BLaER1 (cell line): ENCODE measurements around the gene SFMBT1.
A peak's percentile ranks its signal among the peaks of the same experiment; 100 is the strongest.

ENCODE experiments used
- H3K27ac ChIP-seq: shearing (Covaris generic); formaldehyde crosslinking; 2 replicates; pipeline ENCODE4 v1.8.1; 2022
- H3K27me3 ChIP-seq: shearing (Covaris generic); formaldehyde crosslinking; 2 replicates; pipeline ENCODE4 v1.8.1; 2022
- H3K36me3 ChIP-seq: shearing (Covaris generic); formaldehyde crosslinking; 2 replicates; pipeline ENCODE4 v1.8.1; 2022
- H3K4me1 ChIP-seq: shearing (Covaris generic); formaldehyde crosslinking; 2 replicates; pipeline ENCODE4 v1.8.1; 2022
- H3K4me2 ChIP-seq: shearing (Covaris generic); formaldehyde crosslinking; 2 replicates; pipeline ENCODE4 v1.8.1; 2022
- H3K4me3 ChIP-seq: shearing (Covaris generic); formaldehyde crosslinking; 2 replicates; pipeline ENCODE4 v1.8.1; 2022
- H3K9ac ChIP-seq: shearing (Covaris generic); formaldehyde crosslinking; 2 replicates; pipeline ENCODE4 v1.8.1; 2022
- H3K9me3 ChIP-seq: shearing (Covaris generic); formaldehyde crosslinking; 2 replicates; pipeline ENCODE4 v1.8.1; 2022
- H4K20me1 ChIP-seq: shearing (Covaris generic); formaldehyde crosslinking; 2 replicates; pipeline ENCODE4 v1.8.1; 2022
- Cebpa-rat ChIP-seq: shearing (Covaris generic); IDR thresholded peaks from 2 replicates; pipeline ENCODE4 v1.8.1; 2022

The SFMBT1 gene

DNA sequence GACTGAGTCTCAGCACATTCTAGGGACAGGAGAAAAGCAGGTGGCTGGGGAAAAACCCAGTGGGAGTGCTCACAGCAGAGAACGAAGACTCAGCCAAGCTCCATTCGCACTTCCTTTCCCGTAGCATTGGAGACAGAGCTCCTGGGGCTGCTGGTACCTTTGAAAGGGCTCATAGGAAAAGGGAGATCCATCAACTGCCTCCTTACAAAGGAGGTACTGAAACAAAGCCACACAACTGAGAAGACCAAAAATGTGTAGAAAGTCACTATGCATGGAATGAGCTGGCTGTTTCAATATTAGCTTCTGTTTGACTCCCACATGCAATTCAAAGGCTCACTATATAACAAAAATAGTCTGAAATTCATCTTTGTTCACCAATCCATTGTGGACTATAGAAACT lies 165.4 kb downstream of the SFMBT1 start:
- Histone ChIP-seq H3K4me2 (no peak overlapping the region), H4K20me1 (peaks cover 53% of the 10 kb centered on the region), H3K4me3 (no peak overlapping the region), H3K4me1 (no peaks in the 10 kb centered on the region), H3K36me3 (peaks cover 52% of the 10 kb centered on the region), H3K9me3 (peaks cover 14% of the 10 kb centered on the region), H3K9ac (no peak overlapping the region), H3K27me3 (no peaks in the 10 kb centered on the region), H3K27ac (no peak overlapping the region)
- no peak for TF ChIP-seq Cebpa-rat

DNA sequence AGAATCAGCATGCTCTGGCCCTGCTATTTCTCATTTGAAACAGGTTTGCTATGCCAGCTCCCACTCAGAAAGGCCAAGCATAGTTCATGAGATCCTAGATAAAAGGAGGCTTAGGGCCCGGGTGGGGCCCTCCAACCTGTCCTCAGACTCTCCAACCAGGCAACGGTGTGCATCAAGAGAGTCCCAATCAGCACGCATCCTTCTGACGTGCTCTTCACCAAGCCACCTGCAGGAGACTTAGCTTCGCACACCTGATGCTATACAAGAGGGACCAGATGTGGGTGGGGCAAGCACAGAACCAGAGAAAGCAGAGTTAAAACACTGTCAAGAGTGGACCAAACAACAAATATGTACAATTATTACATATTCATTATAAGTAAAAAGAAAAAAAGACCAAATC lies 165.8 kb downstream of the SFMBT1 start:
- Histone ChIP-seq H3K4me2 (no peak overlapping the region), H3K4me1 (peaks cover 4% of the 10 kb centered on the region; the same call in 1 of the 2 replicates), H3K36me3 (peaks cover 49% of the 10 kb centered on the region), H3K27ac (no peak overlapping the region), H4K20me1 (peaks cover 58% of the 10 kb centered on the region), H3K9ac (no peak overlapping the region), H3K4me3 (no peak overlapping the region), H3K27me3 (no peaks in the 10 kb centered on the region), H3K9me3 (peaks cover 10% of the 10 kb centered on the region)
- TF ChIP-seq Cebpa-rat, result no peak

DNA sequence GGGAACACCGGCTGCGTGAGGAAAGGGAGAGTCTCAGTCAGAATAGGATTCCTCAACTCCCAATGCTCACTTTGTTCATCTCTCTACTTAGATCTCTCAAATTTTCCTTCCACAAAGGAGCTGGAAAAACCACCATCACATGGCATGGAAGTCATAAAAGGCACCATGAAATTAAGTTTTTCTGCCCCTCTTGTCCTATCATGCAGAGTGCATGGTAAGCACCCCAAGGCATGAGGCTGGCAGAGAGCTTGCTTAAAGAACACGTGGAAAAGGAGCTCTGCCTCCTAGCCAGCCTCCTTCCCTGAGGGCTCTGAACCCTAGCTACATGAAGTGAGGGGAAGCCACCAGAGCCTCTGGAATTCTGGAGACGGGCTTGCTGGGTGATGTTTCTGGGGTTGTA lies 166.3 kb downstream of the SFMBT1 start:
- Histone ChIP-seq H3K36me3 (peaks cover 45% of the 10 kb centered on the region), H3K4me1 (peaks cover 9% of the 10 kb centered on the region), H3K9me3 (peaks cover 5% of the 10 kb centered on the region; the same call in 1 of the 2 replicates), H3K27ac (no peak overlapping the region), H3K27me3 (no peaks in the 10 kb centered on the region), H3K4me3 (no peak overlapping the region), H3K4me2 (no peak overlapping the region), H4K20me1 (peaks cover 62% of the 10 kb centered on the region), H3K9ac (no peak overlapping the region)
- no peak for TF ChIP-seq Cebpa-rat

DNA sequence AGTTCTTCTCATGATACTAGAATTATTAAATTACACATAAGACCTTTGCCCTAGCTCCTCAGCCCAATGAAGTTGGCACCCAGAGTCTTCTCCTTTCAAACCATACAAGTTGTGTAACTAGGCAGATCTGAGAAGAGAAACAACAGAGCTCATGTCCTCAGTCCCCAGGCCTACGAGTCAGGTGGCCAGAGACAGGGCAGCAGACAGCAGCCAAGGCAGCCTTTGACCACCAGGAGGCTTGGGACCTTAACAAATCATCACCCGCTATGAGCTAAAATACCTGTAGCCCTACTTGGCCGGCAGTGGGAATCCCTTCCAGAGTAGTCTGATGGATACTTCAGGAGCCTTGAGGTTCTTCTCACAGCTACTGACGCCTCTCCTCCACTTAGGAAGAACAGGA lies 166.8 kb downstream of the SFMBT1 start:
- H3K9ac ChIP-seq, result no peak overlapping the region
- 0 out of 2 replicates have a peak, but pooled peaks cover under 1% of the 10 kb centered on the region for H3K9me3 ChIP-seq
- no peaks in the 10 kb centered on the region for H3K27me3 ChIP-seq
- no peak for TF ChIP-seq Cebpa-rat
- H3K27ac ChIP-seq, result no peak overlapping the region
- peaks cover 66% of the 10 kb centered on the region for H4K20me1 ChIP-seq
- peaks cover 13% of the 10 kb centered on the region for H3K4me1 ChIP-seq
- no peak overlapping the region for H3K4me3 ChIP-seq
- no peak overlapping the region for H3K4me2 ChIP-seq
- H3K36me3 ChIP-seq, result peaks cover 41% of the 10 kb centered on the region

DNA sequence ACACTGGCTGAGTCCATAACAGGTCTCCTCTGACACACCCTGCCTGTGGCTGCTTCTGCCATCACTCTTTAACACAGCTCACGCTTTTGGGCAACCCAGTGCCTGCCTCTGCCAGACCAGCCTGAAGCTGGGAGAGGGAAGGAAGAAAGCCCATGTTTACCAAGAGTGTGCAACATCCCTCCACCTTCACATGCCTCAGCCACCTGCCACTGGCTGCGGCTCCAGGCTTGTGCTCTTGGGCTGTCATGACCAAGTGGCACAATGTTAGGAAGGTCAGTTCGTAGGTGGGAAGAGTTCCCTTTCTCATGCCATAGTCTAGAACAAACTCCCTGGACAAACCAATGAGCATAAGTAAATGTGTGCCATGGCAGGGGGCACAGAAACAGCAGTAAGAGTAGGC lies 168.8 kb downstream of the SFMBT1 start:
- TF ChIP-seq Cebpa-rat, result no peak
- H3K9me3 ChIP-seq, result no peaks in the 10 kb centered on the region
- peaks cover 34% of the 10 kb centered on the region for H3K36me3 ChIP-seq
- H3K4me1 ChIP-seq, result peaks cover 16% of the 10 kb centered on the region
- H3K9ac ChIP-seq, result no peak overlapping the region
- H3K27me3 ChIP-seq, result no peaks in the 10 kb centered on the region
- no peak overlapping the region for H3K4me3 ChIP-seq
- no peak overlapping the region for H3K27ac ChIP-seq
- H4K20me1 ChIP-seq, result peaks cover 69% of the 10 kb centered on the region
- H3K4me2 ChIP-seq, result no peak overlapping the region

DNA sequence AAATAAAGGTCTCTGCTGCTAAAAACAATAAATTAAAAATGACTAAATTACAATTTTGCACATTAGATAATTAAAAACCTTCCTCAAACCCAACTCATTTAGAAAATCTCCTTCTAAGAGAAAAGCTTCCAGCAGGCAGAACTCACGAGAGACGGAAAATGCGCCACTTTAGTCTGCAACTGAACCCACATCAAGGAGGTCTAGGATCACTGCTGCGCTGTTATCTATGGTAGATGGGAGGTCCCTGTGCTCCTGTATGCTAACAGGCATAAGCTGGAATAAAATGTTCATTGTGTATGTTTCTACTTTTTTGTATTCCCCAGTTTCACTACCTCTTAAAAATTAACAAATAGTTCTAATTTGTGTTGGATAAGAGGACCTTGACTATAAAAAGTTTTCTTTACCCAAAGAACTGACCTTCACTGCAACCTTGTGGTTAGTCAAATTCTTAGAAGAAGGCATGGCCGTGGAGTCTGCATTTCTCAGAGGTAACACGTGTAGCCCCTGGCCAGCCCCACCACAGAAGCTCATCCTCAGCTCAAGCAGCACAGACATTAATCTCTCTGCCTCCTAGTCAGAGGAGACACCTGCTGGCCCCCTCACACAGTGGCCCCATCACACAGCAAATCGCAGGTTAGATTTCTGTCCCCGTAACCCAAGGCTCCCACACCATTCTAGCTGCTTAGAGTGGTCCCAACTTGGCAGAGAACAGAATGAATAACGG lies 170.8 kb downstream of the SFMBT1 start:
- Histone ChIP-seq H3K9ac (no peak overlapping the region), H3K4me2 (no peak overlapping the region), H4K20me1 (peaks cover 72% of the 10 kb centered on the region), H3K4me3 (no peak overlapping the region), H3K27me3 (no peaks in the 10 kb centered on the region), H3K4me1 (peaks cover 37% of the 10 kb centered on the region), H3K9me3 (no peaks in the 10 kb centered on the region), H3K27ac (no peak overlapping the region), H3K36me3 (peaks cover 35% of the 10 kb centered on the region)
- TF ChIP-seq Cebpa-rat, result no peak

DNA sequence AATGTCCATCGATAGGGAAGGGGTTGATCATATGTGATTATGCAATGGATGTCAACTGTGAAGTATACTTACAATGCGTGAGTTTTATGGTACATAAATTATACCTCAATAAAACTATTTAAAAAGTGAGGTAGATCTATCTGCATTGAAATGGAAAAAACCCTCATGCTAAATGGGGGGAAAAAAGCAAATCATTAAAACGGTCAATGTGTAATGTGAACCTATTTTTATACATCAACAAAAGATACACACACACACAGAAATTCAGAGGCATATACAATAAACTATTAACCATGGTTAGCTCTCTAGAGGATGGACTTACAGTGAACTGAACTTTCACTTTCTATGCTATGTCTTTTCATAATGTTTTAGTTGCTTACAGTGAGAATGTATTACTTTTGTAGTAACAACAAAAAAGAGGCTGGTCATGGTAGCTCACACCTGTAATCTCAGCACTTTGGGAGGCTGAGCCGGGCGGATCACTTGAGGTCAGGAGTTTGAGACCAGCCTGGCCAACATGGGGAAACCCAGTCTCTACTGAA lies 171.6 kb downstream of the SFMBT1 start:
- H3K36me3 ChIP-seq, result peaks cover 27% of the 10 kb centered on the region
- H3K4me1 ChIP-seq, result peaks cover 42% of the 10 kb centered on the region
- no peak overlapping the region for H3K9ac ChIP-seq
- TF ChIP-seq Cebpa-rat, result no peak
- H3K27ac ChIP-seq, result no peak overlapping the region
- H3K4me2 ChIP-seq, result no peak overlapping the region
- H4K20me1 ChIP-seq, result peaks cover 73% of the 10 kb centered on the region
- no peak overlapping the region for H3K4me3 ChIP-seq
- no peaks in the 10 kb centered on the region for H3K27me3 ChIP-seq
- H3K9me3 ChIP-seq, result no peaks in the 10 kb centered on the region

DNA sequence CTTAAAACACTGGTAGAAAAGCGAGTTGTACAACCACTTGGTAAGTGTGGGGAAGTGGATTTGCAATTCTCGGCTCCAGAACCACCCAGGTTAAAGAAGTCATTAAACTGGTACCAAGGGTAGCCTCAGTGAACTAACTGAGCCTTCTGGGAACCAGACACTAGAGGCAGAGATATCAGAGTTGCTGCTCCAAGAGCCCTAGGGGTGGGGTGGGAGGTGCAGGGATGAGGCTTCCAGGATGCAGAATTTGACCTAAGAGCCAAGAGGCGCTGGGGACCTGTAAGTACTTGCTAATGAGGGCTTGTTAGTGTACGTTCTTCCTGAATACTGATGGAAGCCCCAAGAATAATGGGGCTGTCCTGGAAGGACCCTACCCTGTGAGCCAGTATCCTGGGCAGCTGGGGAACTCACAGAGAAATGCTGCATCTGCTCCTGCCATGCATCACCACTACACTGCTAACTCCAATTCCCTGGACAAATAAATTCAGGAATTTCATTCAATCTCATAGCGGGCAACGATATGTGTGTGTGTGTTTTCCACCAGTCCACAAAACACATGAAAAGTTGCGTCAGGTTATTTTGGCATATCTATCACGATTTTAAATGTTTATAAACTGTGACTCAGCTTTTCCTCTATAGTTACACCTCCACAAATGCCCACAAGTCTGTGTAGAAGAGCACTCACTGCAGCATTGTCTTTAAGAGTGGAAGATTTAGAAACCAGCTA lies 172.3 kb downstream of the SFMBT1 start:
- no peaks in the 10 kb centered on the region for H3K9me3 ChIP-seq
- no peak overlapping the region for H3K27ac ChIP-seq
- H3K4me3 ChIP-seq, result no peak overlapping the region
- peaks cover 21% of the 10 kb centered on the region; the same call in 1 of the 2 replicates for H3K36me3 ChIP-seq
- no peak overlapping the region for H3K9ac ChIP-seq
- no peak overlapping the region for H3K4me2 ChIP-seq
- no peaks in the 10 kb centered on the region for H3K27me3 ChIP-seq
- peaks cover 42% of the 10 kb centered on the region for H3K4me1 ChIP-seq
- no peak for TF ChIP-seq Cebpa-rat
- H4K20me1 ChIP-seq, result peaks cover 78% of the 10 kb centered on the region

DNA sequence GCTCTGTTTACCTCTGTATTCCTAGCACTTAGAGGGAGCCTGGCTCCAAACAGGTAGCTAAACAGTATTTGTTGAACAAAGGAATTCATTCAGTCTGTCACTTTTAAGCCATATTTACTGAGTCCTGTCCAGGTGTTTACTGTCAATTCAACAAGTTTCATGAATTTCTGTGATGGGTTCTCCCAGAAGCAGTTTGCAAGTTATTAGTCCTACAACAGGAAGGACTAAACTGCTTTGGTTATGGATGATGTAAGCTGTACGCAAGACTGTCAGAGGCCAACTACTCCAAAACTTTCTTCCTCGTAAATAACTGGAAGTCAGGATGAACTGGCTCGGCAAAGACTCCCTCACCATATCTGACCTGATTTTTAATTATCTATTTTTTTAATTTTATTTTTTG lies 173.6 kb downstream of the SFMBT1 start:
- Histone ChIP-seq H3K27ac (no peak overlapping the region), H3K9ac (no peak overlapping the region)

DNA sequence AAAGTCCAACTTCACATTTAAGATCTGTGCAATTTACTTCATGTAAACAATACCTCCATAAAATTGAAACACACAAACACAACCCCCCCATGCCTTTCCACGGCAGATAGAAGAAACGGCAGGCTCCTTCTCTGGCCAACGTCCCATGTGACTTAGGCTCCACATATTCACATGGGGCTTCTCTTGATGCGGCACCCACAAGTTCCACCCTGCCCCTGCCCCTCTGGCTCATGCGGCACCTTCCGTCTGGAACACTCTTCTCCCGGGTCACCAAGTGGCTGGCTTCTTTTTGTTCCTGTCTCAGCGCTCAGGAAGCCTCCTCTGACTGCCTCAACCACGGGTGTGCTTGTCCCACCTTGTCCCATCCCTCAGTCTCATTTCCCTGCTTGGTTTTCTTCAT lies 174.1 kb downstream of the SFMBT1 start:
- H3K4me3 ChIP-seq, result no peak overlapping the region
- no peak overlapping the region for H3K27ac ChIP-seq
- peak overlapping the region; percentile 53 for H3K4me2 ChIP-seq
- H4K20me1 ChIP-seq, result peaks cover 63% of the 10 kb centered on the region
- no peak overlapping the region for H3K9ac ChIP-seq
- H3K9me3 ChIP-seq, result peaks cover 8% of the 10 kb centered on the region
- peaks cover 42% of the 10 kb centered on the region for H3K4me1 ChIP-seq
- peaks cover 22% of the 10 kb centered on the region for H3K36me3 ChIP-seq
- no peaks in the 10 kb centered on the region for H3K27me3 ChIP-seq
- no peak for TF ChIP-seq Cebpa-rat

More for the DNA sequence above, 173.6 kb downstream of the SFMBT1 start:
- Histone ChIP-seq H3K4me2 (peak overlapping the region; percentile 53), H3K27me3 (no peaks in the 10 kb centered on the region), H3K36me3 (peaks cover 21% of the 10 kb centered on the region), H4K20me1 (peaks cover 68% of the 10 kb centered on the region), H3K4me1 (peaks cover 42% of the 10 kb centered on the region), H3K9me3 (peaks cover 3% of the 10 kb centered on the region; the same call in 1 of the 2 replicates), H3K4me3 (no peak overlapping the region)
- no peak for TF ChIP-seq Cebpa-rat
